AG09309 (cell line): ENCODE data around the gene HTR4.

ENCODE experiments used
- DNase-seq: peaks from one replicate; pipeline ENCODE4 v3.0.0-alpha.2; 2010; ENCODE audit warnings: low read depth
- H3K4me3 ChIP-seq: 2 replicates; pipeline ENCODE4 v1.5.1; 2011; ENCODE audit warnings: mild to moderate bottlenecking, low read depth, low read length, moderate library complexity; ENCODE audit not compliant: control insufficient read depth
- CTCF ChIP-seq: IDR thresholded peaks from 2 replicates; pipeline ENCODE4 v1.5.1; 2011; ENCODE audit warnings: mild to moderate bottlenecking, low read depth, low read length, inconsistent platforms; ENCODE audit not compliant: insufficient read depth, control insufficient read depth; ENCODE audit errors: missing control alignments

HTR4 gene

GRCh38 chr5:148458036-148458888 lies 196.1 kb downstream of the HTR4 start:
- no peak for DNase-seq
- no peak overlapping the region for H3K4me3 ChIP-seq
- TF ChIP-seq CTCF: no peak

GRCh38 chr5:148457183-148457620 lies 197.1 kb downstream of the HTR4 start:
- DNase-seq: no peak
- H3K4me3 ChIP-seq: no peak overlapping the region
- peak; percentile 40 for TF ChIP-seq CTCF

GRCh38 chr5:148455185-148455584 lies 199.1 kb downstream of the HTR4 start:
- no peak for TF ChIP-seq CTCF
- DNase-seq: no peak
- no peak overlapping the region for H3K4me3 ChIP-seq

- no peak overlapping the region for H3K4me3 ChIP-seq
- no peak for TF ChIP-seq CTCF
- DNase-seq: no peak
These were observed 199.8 kb downstream of the HTR4 start for GRCh38 chr5:148454576-148454975.

GRCh38 chr5:148452499-148453193 lies 201.7 kb downstream of the HTR4 start:
- no peak overlapping the region for H3K4me3 ChIP-seq
- no peak for DNase-seq
- TF ChIP-seq CTCF: no peak

GRCh38 chr5:148446611-148447010 lies 207.7 kb downstream of the HTR4 start:
- DNase-seq: no peak
- TF ChIP-seq CTCF: no peak
- H3K4me3 ChIP-seq: no peak overlapping the region
